ENCODE measurements around the gene FKBP4.

Gene FKBP4

DNA sequence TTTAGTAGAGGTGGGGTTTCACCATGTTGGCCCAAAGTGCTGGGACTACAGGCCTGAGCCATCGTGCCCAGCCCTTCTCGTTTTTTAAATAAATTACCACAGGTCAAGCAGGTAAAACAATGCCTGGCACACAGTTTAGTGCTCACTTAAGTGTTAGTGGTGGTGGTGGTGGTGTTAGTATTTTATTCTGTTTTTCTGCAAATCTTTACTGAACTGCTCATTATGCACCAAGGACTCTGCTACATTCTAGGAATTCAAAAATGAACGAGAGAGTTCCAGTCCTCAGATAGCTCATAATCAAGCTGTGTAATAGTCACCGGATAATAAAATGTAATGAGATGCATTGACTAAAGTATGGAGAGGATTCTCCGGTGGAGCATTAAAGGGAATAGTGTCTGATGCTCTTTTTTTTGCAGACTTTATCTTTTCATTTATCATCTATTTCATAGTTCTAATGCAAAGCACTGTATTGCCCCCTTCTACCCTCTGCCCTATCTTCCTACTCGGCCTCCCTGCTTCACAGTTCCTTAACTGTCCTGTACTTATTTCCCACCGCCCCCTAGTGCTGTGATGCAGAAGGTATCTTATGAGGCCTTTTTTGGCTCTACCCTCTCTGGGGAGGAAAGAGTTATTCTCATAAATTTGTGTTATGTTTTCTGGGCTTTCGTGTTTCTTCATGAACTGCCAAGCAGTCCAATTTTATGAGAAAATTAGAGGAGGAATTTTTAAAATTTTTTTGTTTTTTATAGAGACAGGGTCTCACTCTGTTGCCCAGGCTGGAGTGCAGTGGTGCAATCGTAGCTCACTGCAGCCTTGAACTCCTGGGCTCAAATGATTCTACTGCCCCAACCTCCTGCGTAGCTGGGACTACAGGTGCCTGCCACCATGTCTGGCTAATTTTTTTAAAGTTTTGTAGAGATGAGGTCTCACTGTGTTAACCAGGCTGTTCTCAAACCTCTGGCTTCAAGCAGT lies 18.7 kb downstream of the FKBP4 start:
- DNase-seq = peak; percentile 47 to 63

DNA sequence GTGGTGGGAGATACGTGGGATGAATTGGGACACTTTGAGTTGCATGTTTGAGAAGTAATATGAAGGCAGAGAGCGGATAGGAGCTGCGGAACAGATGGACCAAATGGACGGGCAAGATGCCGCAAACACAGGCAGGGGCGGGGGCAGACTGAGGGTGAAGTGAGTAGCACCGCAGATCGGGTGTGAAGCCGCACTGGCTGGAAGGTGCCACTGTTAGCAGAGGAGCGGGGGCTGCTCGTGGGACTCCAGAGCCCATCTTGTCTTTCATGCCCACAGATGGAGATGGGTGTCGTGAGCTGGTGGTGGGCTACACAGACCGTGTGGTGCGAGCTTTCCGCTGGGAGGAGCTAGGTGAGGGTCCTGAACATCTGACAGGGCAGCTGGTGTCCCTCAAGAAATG lies 25.0 kb downstream of the FKBP4 start:
- DNase-seq = no peak

DNA sequence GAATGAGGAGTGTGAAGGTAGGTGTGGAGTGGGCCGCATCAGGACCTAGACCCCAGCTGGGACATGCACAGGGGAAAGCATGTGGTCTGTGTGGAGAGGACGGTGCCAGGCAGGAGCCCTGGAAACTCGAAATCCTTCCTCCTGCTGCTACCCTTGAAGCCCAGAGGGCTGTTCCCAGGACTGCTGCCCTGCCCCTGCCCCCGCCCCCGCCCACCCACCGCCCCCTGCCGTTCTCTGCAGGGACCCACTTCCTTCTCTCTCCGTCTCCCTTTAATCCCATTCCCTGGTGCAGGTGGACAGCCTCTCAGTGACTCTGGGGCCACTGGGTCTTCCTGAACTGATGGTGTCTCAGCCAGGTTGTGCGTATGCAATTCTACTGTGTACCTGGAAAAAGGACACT lies 25.7 kb downstream of the FKBP4 start:
- no peak for DNase-seq

DNA sequence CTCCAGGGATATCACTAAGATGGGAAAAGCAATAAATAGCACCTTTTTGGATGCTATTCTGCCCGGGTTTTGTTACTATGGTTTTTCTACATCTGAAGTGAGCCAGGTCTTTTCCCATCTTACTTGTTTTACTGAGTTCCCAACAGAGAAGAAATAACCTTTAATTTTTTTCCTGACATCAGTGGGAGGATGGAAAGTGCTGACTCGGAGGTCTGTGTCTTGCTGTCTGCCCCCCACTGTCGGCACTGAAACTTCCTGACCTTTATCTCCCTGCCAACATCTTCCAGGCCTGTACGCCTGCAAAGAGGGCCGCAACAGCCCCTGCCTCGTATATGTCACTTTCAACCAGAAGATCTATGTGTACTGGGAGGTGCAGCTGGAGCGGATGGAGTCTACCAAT lies 28.7 kb downstream of the FKBP4 start:
- no peak for DNase-seq

DNA sequence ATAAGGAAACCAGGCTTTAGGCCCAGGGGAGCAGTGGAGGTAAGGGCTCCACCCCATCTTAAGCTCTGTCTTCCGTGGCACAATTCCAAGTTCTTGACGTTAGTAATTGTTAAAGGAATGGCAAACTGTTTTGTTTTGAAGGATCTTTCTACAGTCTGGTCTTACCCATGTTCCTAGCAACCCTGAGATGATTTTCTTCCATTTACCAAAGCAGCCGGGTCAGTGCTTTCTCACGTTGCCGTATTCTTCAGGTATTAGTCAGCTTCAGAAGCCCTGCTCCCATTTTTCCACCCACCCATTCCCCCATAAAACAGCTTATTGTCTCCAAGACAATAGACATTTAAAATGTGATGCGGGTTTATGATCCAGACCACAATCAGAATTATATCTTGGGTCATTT lies 29.8 kb downstream of the FKBP4 start:
- DNase-seq = no peak

DNA sequence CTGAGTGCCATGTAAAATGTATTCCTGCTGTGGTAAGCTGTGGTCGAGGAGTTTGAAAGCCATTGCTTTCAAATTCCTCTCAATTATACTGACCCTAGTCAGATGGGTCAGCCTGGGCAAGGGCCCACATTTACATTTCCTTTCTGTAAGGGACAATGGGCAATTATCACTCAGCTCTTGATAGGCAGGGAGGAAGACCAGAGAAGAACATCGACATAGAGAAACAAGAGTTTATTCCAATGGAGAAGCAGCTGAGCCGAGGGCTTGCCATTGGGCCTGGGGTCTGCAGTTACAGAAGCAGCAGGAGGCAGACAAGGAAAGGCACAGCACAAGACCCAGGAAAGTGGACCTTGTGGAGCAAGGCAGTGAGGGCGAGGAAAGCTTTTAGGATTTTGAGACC lies 30.4 kb downstream of the FKBP4 start:
- DNase-seq = no peak

DNA sequence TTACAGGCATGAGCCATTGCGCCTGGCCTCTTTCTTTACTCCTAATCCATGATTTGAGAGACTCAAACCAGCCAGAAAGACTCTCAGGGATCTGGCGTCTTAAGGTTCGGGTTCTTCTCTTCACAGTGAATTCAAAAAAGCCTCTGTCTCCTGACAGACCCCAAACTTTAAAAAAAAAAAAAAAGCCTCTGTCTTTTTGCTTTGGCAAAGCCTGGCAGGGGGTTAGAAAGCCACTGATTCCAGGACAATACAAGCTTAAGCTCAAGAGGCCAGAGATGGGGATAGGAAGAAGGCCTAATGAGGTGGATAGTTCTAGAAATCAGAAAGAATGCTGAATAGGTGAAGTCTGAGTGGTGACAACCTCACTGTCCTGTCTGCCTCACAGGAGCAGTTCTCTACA lies 31.3 kb downstream of the FKBP4 start:
- DNase-seq = no peak

DNA sequence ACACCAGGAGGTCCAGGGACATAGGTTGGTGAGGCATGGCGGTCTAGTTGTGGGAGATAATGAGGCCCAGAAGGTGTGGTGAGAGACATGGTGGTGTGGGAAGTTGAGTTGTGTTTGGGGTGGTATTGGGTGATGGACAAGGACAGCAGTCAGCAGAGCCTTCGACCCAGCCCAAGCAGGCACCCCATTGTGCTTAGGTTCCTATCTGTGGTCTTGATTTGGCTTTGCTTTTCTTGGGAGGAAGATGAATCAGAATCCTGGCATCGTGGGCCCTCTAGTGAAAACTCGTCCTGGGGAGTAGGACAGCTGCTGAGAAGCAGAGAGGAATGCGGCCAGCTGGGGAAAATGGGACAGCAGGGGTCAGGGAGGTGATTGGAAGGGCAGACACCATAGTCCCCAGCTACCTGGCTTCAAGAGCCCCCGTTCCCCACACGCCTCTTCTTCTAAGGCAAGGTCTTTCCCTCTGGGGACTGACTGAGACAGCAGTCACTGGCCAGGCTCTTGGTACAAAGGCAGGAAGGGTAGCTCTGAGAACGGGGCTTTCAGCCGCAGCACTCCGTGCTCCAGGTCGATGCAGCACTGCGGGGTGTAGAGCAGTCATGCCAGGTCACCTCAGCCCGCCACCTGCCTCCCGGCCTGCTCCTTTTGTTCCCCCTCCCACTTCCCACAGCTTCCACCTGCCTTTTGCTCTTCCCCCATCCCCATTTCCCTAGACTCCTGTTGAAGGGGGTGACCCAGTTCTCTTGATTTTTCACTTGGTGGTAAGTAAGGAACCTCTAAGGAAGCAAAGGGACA lies 32.1 kb downstream of the FKBP4 start:
- DNase-seq = no peak

DNA sequence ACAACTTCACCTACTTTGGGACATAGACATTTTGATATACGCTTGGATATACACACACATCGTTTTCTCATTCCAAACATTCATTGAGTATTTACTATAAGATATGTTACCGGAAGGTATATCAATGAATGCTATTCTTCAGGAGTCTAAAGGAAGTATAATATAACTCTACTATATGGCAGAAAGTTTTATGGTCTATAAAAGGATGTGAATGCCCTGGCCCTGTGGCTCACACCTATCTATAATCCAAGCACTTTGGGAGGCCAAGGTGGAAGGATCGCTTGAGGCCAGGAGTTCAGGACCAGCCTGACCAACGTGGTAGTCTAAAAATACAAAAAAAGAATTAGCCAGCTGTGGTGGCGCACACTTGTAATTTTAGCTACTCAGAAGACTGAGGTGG lies 34.5 kb downstream of the FKBP4 start:
- DNase-seq = no peak

DNA sequence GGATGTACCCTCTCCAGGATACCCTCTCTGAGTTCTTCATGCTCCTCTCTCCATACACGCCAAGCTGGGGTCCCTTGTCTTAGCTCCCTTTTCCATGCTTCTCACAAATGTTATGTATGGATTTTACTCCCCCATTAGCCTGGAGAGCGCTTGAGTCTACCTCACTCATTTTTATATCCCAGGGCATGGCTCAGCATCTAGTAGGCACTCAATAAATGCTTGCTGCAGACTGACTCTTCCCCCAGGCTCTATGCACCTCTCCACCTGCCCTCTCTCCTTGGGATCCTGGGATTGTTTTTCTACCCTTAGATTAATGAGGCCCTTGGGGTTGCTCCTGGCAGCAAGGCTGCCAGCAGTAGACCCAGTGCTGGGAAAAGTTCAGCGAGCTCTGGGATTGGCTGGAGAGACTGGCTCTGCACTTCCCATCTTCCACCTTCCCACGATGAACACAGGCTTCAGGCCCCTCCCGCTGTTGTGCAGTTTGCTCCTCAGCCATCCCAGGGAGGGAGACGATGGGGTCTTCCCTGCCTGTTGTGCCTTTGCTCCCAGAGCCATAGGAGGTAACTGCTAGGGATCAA lies 37.9 kb downstream of the FKBP4 start:
- no peak for DNase-seq

DNA sequence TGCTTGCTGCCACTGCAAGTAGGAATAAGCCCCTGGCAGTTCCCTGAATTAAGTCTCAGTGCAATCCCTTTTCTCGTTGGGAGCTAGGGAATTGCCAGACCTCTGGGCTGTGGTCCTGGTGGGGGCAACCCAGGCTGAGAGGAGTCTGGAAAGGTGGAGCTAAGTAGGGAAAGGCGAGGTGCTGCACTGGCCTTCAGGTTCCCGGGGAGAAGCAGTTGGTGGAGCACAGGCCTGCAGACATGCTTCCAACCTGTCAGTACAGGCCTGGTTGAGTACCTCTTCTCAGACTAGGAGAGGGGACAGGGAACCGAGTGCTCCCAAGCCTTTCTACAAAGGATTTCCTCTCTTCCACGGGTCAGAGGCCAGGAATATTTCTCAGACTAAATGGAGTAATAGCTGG lies 38.6 kb downstream of the FKBP4 start:
- no peak for DNase-seq

DNA sequence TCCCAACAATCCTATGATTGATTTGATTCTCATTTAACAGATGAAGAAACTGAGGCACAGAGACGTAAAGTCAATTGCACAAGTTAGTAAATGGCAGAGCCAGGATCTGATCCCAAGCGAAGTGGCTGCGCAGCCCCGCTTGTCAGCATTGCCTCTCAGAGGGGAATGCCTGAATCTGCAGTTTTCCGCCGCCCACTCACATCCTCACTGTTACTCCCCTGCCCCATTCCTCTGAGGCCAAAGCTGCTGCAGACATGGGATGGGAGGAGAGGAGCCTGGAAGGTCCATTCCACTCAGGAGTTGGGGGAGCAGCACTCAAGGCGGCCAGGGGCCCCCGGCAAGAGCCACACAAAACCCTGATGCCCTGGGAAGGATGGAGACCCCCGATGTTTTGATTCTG lies 39.0 kb downstream of the FKBP4 start:
- DNase-seq = no peak

DNA sequence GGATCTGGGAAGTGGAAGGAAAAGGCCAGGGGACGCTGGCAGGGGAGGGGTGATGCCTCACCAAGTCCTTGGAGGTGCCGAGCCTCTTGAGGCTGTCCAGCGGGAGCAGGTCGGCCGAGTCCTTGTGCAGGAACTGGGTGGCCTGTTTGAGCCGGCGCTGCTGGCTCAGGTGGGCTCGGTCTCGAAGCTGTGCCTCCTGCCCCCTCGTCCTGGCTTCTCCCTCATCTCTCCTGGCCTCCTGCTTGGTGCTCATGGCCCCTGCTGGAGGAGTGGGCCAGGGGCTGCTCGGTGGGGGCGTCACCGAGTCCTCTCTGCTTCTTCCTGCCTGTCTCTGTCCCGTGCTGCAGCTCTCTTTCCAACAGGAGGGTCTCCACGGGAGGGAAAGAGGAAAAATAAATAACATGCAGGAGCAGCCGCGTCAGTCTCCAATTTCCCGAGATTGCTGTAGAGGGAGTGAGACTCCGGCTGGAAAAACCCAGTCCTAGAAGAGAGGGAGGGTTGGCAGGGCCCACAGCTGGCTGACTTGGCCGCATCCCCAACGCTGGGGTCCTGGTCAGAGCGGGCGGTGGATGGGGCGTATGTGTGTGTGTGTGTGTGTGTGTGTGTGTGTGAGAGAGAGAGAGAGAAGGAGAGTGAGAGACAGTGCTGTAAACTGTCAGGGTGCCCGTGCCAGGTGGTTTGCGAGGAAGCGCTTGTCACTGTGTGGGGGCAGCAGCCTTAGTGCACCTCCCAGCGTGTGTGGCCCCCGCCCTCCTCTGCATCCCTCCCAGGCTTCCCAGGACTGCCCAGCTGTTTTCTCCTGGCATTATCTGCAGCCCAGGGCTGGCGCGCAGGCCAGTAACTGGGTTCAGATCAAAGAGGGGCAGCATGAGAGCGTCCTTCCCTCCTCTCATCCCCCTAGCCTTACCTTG lies 40.1 kb downstream of the FKBP4 start, which contains the start of gene NRIP2:
TSS of gene NRIP2 (minus strand) at position 455 of the 911 bp plus-strand sequence. CDS start at position 403, 52 bp downstream.
- no peak for DNase-seq

DNA sequence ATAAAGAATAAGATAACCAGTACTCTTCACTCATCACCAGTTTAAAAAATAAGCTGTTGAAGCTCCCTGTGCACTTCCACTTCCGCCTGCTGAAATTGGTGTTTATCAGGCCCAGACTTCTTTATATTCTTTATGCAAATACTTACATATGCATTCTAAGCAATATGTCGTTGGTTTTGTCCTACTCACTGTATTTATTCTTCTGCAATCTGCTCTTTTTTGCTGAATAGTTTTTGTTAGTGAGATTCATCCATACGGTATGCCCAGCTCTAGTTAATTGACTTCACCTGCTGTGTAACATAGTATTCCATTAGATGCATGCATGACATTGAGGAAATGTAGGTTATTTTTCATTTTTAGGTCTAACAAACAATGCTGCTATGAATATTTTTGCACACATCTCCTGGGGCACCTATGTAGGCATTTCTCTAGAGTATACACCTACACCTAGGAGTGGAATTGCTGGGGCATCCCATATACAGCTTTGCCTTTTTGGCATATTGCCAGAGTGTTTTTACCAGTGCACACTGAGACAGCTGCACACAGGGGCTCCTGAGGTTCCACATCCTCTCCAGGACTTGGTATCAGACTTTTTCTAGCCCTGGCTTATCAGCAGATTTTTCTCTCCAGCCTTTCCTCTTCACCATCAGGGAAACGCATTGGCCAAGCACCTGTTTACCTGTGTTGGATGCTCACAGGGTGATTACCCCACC lies 41.1 kb downstream of the FKBP4 start:
- DNase-seq = no peak

DNA sequence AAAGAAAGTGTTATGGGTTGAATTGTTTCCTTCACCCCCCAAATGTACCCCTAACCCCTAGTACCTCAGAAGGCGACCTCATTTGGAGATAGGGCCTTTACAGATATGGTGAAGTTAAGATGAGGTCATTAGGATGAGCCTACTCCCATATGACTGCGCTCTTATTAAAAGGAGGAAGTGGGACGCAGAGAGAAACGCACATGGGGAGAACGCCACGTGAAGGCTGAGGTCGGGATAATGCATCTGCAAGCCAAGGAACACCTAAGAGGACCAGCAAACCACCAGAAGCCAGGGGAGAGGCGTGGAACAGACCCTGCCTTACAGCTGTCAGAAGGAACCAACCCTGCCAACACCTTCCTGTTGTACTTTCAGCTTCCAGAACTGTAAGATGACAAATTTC lies 41.8 kb downstream of the FKBP4 start:
- DNase-seq = no peak

DNA sequence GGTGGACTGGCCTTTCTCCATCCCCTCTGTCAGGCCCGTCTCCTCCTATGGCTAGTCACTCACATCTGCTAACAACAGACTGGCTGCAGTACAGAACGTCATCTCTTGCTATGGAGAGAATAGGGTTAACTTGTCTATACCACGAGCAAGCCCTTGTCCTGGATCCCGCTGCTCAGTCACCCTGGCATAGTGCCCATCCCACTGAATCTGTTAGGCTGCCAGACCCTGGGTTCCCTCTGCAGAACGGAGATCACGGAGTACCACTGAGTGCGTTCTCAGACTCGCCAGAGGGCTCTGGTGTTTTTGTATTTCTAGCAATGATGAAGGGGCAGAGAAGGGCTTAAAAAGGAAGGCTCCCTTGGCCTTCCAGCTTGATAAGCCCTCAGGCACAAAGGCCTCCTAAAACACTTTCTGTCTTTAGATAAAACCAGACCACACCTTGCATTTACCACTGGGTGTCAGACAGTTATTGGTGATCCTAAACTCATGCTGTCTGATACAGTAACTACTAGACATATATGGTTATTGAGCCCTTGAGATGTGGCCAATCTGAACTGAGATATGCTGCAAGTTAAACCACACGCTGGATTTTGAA lies 46.4 kb downstream of the FKBP4 start:
- DNase-seq = no peak

DNA sequence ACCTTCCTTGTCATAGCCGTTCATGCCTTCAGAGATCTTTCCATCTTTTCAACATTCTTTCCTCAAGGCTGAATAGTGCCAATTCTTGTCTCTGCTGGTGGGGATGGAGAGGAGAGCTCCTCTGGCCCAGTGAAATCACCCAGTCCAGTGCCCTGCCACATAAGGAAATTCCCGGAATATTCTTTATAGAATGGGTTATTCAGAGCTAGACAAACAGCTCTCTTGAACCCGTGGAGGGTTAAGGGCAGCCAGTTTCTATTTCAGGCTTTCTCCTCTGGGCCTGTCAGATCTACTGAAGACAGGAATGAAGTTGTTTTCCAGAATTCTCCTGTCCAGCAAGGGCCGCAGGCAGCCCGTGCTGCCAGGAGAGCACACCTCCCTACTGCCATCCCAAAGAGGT lies 48.2 kb downstream of the FKBP4 start:
- no peak for DNase-seq

DNA sequence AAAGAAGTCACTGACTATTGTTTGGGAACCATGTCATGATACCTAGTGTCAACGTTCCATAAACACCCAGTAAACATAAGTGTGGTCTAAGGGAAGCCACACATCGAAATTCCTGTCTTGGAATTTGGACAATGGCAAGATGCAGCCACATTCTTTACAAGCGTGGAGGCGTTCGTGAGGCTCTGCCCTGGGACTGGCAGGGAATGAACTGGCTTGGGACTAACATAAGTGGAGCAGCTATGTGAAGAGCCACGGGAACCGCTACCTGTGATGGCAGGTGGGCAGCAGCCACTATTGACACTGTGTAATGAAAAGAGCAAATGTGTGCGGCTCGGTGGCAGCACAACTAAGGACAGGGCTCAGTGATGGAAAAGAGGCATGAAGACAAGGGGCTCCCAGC lies 50.0 kb downstream of the FKBP4 start:
- no peak for DNase-seq

DNA sequence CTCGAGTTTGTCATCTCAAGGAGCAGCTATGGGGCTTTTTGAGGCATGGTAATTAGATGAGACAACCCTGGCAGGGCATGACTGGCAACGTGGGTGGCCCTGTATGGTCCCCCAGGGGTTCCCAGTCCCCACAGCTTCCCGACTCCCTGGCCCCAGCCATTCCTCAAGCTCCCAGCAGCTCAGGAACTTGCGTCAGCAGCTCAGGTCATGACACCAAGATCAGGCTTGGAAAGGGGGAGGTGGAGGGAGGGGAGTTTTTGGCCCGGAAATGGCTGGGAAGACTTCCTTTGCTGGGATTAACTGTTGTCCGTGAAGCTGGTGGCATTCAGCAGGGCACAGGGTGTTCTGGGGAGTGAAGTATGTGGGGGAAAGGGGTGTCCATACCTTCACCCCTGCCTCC lies 50.5 kb downstream of the FKBP4 start:
- no peak for DNase-seq

DNA sequence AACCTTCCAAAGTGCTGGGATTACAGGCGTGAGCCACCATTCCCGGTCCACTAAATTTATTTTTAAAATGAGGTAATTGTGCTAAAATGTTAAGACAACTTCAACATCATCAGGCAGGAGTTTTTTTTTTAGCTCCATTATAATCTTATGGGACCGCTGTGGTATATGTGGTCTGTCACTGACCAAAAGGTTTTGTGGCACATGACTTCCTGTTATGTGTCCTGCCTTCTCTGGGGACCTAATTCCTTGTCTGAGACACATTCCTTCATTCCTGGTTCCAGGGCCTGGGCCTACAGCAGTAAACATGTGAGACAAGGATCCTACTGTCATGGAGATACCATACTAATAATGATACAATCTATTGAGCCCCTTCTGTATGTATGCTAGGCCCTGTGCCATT lies 57.2 kb downstream of the FKBP4 start:
- no peak for DNase-seq

DNA sequence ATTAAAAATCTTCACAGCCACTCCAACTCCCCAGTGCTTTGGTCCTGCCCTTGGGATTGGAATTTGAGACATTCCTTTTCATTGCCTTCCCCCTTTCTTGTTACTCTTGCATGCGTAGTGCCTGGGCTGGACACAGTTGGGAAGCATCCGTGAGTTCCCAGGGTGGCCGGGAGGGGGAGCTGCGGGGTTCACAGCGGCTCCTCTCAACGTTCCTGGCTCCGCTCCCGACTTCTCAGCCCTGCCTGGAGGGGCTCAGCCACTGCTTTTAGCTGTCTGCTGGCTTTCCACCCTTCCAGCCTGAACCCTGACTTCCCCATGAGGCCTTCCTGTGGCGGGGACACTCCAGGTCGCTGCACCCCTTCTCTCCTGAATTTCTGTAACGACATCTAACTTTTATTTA lies 58.9 kb downstream of the FKBP4 start:
- peak; percentile 68 to 75 for DNase-seq

Data from activated CD4-positive, alpha-beta T cell treated with anti-CD3 and anti-CD28 coated beads, Interleukin-2, amount 50 U/mL, for 48 hours (primary cell).